22Rv1 (cell line): ENCODE data around the gene TOMM20L.

Source experiments
- H3K27ac ChIP-seq: fragments of 450-650 bp; 2 replicates; pipeline ENCODE4 v1.5.1; 2017
- CTCF ChIP-seq: fragments of 450-650 bp; IDR thresholded peaks from 2 replicates; pipeline ENCODE4 v1.5.1; 2017; ENCODE audit warnings: mild to moderate bottlenecking
- ZFX ChIP-seq: fragments of 450-650 bp; IDR thresholded peaks from 2 replicates; pipeline ENCODE4 v1.6.1; 2017; ENCODE audit warnings: antibody characterized with exemption, borderline replicate concordance

The TOMM20L gene

GRCh38 chr14:58367296-58367695, 28.4 kb upstream of the TOMM20L start:
- no peak for TF ChIP-seq ZFX
- TF ChIP-seq CTCF, result no peak
- no peak overlapping the region for H3K27ac ChIP-seq

GRCh38 chr14:58368956-58369355, 26.8 kb upstream of the TOMM20L start:
- H3K27ac ChIP-seq, result no peak overlapping the region

GRCh38 chr14:58376791-58377190, 18.9 kb upstream of the TOMM20L start:
- TF ChIP-seq CTCF, result no peak
- TF ChIP-seq ZFX, result no peak
- no peak overlapping the region for H3K27ac ChIP-seq

More at GRCh38 chr14:58368956-58369355, 26.8 kb upstream of the TOMM20L start:
- TF ChIP-seq ZFX (no peak), CTCF (no peak)

GRCh38 chr14:58390830-58391229, 4.9 kb upstream of the TOMM20L start:
- no peak for TF ChIP-seq CTCF
- no peak for TF ChIP-seq ZFX
- no peak overlapping the region for H3K27ac ChIP-seq

GRCh38 chr14:58395562-58395811, 243 bp upstream of the TOMM20L start:
- H3K27ac ChIP-seq, result peak overlapping the region; percentile 55; the same call in 1 of the 2 replicates
- no peak for TF ChIP-seq CTCF
- TF ChIP-seq ZFX, result no peak

GRCh38 chr14:58397156-58397555, 1.4 kb downstream of the TOMM20L start:
- no peak for TF ChIP-seq CTCF
- TF ChIP-seq ZFX, result no peak
- H3K27ac ChIP-seq, result no peak overlapping the region

GRCh38 chr14:58398495-58398894, 2.8 kb downstream of the TOMM20L start:
- no peak for TF ChIP-seq ZFX
- TF ChIP-seq CTCF, result no peak
- no peak overlapping the region for H3K27ac ChIP-seq
